ENCODE data around the gene DYNC1LI1. TPM values are rescaled to one million over a fixed set of nuclear protein-coding genes. Genes with fewer than 3 reads are reported as not detected.
A peak's percentile ranks its signal among the peaks of the same experiment; 100 is the strongest.

The DYNC1LI1 gene
- total RNA-seq, 2 donors from 2014 or later: 19.0 to 21.6 TPM

GRCh38 chr3:32502118-32502945, 68.3 kb downstream of the DYNC1LI1 start, which contains the start of gene CMTM6:
CMTM6 (minus strand) TSS chr3:32502852; CDS start chr3:32502745, 107 bp downstream.
- H3K9ac ChIP-seq (ENCODE audit: low read depth in 2 of 2, low read length in 2 of 2): peak within 1 kb of the TSS; percentile 82 to 93
- H3K27ac ChIP-seq: peak within 1 kb of the TSS; percentile 98
- H3K36me3 ChIP-seq: no peaks in the 10 kb centered on the region
- DNase-seq: peak; percentile 83
- TF ChIP-seq, protein P1, sequence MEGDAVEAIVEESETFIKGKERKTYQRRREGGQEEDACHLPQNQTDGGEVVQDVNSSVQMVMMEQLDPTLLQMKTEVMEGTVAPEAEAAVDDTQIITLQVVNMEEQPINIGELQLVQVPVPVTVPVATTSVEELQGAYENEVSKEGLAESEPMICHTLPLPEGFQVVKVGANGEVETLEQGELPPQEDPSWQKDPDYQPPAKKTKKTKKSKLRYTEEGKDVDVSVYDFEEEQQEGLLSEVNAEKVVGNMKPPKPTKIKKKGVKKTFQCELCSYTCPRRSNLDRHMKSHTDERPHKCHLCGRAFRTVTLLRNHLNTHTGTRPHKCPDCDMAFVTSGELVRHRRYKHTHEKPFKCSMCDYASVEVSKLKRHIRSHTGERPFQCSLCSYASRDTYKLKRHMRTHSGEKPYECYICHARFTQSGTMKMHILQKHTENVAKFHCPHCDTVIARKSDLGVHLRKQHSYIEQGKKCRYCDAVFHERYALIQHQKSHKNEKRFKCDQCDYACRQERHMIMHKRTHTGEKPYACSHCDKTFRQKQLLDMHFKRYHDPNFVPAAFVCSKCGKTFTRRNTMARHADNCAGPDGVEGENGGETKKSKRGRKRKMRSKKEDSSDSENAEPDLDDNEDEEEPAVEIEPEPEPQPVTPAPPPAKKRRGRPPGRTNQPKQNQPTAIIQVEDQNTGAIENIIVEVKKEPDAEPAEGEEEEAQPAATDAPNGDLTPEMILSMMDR (IDR thresholded peaks at IDR 0.05): no peak
- H3K4me1 ChIP-seq: peaks cover 9% of the 10 kb centered on the region
- intact Hi-C loops (cut with DNase I): no loop called here
- H3K27me3 ChIP-seq: no peaks in the 10 kb centered on the region
- no peaks in the 10 kb centered on the region for H3K9me3 ChIP-seq
- H3K4me3 ChIP-seq: peak within 1 kb of the TSS; percentile 94

DNA sequence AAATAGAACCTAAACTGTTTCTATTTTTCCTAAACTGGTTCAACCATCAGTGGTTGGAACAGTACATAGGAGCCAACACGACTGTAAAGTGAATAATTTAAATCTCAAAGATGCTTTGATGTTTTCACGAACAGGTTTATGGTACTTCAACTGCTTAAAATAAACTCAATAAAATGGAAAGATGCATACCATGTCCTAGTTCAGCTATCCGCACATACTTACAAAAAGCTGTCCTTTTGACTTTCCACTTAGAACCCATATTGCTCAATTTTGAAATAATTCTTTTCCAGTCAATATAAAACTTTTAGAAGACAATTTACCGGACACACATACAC, 68.9 kb downstream of the DYNC1LI1 start:
- no peaks in the 10 kb centered on the region for H3K9me3 ChIP-seq
- peak overlapping the region; percentile 94 for H3K4me3 ChIP-seq
- no peaks in the 10 kb centered on the region for H3K27me3 ChIP-seq
- H3K27ac ChIP-seq: peak overlapping the region; percentile 98
- H3K4me1 ChIP-seq: peaks cover 9% of the 10 kb centered on the region
- TF ChIP-seq, protein P1 (IDR thresholded peaks at IDR 0.05): no peak
- intact Hi-C loops (cut with DNase I): no loop called here
- no peak for DNase-seq
- H3K9ac ChIP-seq (ENCODE audit: low read depth in 2 of 2, low read length in 2 of 2): peak overlapping the region; percentile 82 to 93
- no peaks in the 10 kb centered on the region for H3K36me3 ChIP-seq

DNA sequence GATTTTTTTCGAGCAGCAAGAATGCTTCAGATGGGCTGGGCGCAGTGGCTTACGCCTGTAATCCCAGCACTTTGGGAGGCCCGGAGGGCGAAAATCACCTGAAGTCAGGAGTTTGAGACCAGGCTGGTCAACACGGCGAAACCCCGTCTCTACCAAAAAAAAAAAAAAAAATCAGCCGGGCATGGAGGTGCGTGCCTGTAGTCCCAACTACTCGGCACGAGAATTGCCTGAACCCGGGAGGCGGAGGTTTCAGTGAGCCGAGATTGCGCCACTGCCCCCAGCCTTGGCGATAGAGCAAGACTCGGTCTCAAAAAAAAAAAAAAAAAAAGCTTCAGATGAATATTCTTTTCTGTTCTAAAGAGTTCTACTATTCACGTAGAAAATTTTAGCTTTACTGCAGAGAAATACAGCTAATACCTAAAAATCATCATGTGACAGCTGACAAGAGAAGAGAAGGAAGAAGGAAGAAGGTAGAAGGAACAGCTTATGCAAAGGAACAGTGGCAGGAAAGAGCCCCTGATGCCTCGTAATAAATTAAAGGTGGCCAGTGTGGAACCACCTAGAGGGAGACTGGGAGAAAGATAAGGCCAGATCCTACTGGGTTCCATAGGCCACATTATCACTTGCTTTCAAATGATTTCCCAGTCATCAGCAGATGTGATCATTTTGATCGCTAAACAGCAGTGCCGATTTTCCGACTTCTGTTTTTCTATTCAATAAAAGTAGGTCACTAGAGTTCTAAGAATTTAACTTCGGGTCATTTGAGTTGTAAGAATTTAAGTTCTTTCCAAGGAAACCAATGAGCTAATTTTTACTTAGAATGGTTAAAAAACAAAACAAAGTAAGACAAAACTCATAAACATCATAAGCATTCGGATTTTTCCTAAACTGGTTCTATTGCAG, 69.5 kb downstream of the DYNC1LI1 start:
- no peak for DNase-seq
- Histone ChIP-seq H3K36me3 (no peaks in the 10 kb centered on the region), H3K27me3 (no peaks in the 10 kb centered on the region), H3K4me3 (peak overlapping the region; percentile 94), H3K9me3 (no peaks in the 10 kb centered on the region), H3K9ac (ENCODE audit: low read depth in 2 of 2, low read length in 2 of 2) (peak overlapping the region; percentile 12 to 82), H3K27ac (peak overlapping the region; percentile 98), H3K4me1 (peaks cover 9% of the 10 kb centered on the region)
- intact Hi-C loops (cut with DNase I): no loop called here
- TF ChIP-seq, protein P1 (IDR thresholded peaks at IDR 0.05): no peak

GRCh38 chr3:32500231-32500630, 70.4 kb downstream of the DYNC1LI1 start:
- no peaks in the 10 kb centered on the region for H3K9me3 ChIP-seq
- intact Hi-C loops (cut with DNase I): no loop called here
- H3K27ac ChIP-seq: no peak overlapping the region
- no peak for DNase-seq
- peaks cover 9% of the 10 kb centered on the region for H3K4me1 ChIP-seq
- no peak overlapping the region for H3K9ac ChIP-seq (ENCODE audit: low read depth in 2 of 2, low read length in 2 of 2)
- H3K4me3 ChIP-seq: no peak overlapping the region
- no peaks in the 10 kb centered on the region for H3K36me3 ChIP-seq
- H3K27me3 ChIP-seq: no peaks in the 10 kb centered on the region
- TF ChIP-seq, protein P1 (IDR thresholded peaks at IDR 0.05): no peak

DNA sequence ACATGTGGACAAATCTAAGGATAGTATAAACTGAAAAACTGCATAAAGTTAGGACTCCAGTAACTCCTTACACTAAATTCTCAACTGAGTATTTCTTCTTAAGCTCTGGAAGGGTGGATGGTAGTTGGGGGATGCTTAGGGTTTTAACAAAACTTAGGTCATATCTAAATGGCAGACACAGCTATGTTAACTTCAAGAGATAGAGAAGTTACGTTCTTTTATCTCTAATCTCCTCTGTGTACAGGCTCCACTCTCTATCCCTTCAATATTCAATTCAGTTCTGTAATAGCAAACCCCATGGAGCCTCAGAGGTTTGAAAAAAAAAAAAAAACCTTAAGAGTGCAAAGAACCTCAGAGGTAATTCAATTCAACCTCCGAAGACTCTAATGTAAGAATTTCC, 71.1 kb downstream of the DYNC1LI1 start:
- H3K4me1 ChIP-seq: peaks cover 9% of the 10 kb centered on the region
- H3K4me3 ChIP-seq: no peak overlapping the region
- no peaks in the 10 kb centered on the region for H3K27me3 ChIP-seq
- no peak overlapping the region for H3K9ac ChIP-seq (ENCODE audit: low read depth in 2 of 2, low read length in 2 of 2)
- H3K9me3 ChIP-seq: no peaks in the 10 kb centered on the region
- intact Hi-C loops (cut with DNase I): no loop called here
- no peak for DNase-seq
- no peak overlapping the region for H3K27ac ChIP-seq
- no peaks in the 10 kb centered on the region for H3K36me3 ChIP-seq
- TF ChIP-seq, protein P1 (IDR thresholded peaks at IDR 0.05): no peak

Measured in colonic mucosa (tissue), 4 donors.